ENCODE measurements around the gene ODAD4. TPM values are rescaled to one million over a fixed set of nuclear protein-coding genes. Genes with fewer than 3 reads are reported as not detected.

Gene ODAD4
- 1.9 and 4.5 TPM in 2 replicates for total RNA-seq (ENCODE audit: low replicate concordance)
- long read RNA-seq, partial matches to known transcripts, result 2 of 9 reads
- long read RNA-seq, other reads (novel, unspliced or antisense), result 5 of 9 reads

- TF ChIP-seq CTCF (conservative IDR thresholded peaks at IDR 0.05), result peak; percentile 66
- Mint-ChIP-seq H3K36me3 (no peaks in the 10 kb centered on the region), H3K27ac (peak within 1 kb of the TSS; percentile 96), H3K4me1 (ENCODE audit: unreplicated experiment) (peaks cover 16% of the 10 kb centered on the region), H3K9me3 (no peaks in the 10 kb centered on the region), H3K4me3 (peak within 1 kb of the TSS; percentile 97), H3K27me3 (no peaks in the 10 kb centered on the region)
- DNase-seq (ENCODE audit: extremely low spot score, unreplicated experiment), result peak; percentile 97
Observed at GRCh38 chr17:41930009-41930832, at the start of gene ODAD4. Gene ODAD4 (plus strand): TSS chr17:41930617. CDS start chr17:41930724, 107 bp downstream.

- TF ChIP-seq CTCF (conservative IDR thresholded peaks at IDR 0.05), result no peak
- peaks cover 33% of the 10 kb centered on the region for H3K36me3 Mint-ChIP-seq
- no peak for DNase-seq (ENCODE audit: extremely low spot score, unreplicated experiment)
- no peaks in the 10 kb centered on the region for H3K4me1 Mint-ChIP-seq (ENCODE audit: unreplicated experiment)
- peak overlapping the region; percentile 4 for H3K27ac Mint-ChIP-seq
- H3K27me3 Mint-ChIP-seq, result no peaks in the 10 kb centered on the region
- no peak overlapping the region for H3K4me3 Mint-ChIP-seq
- no peaks in the 10 kb centered on the region for H3K9me3 Mint-ChIP-seq
Observed at GRCh38 chr17:41882756-41883155, 47.7 kb upstream of the ODAD4 start.

GRCh38 chr17:41885733-41886132, 44.7 kb upstream of the ODAD4 start:
- no peak for DNase-seq (ENCODE audit: extremely low spot score, unreplicated experiment)
- Mint-ChIP-seq H3K4me3 (no peak overlapping the region), H3K9me3 (no peaks in the 10 kb centered on the region), H3K27me3 (no peaks in the 10 kb centered on the region), H3K4me1 (ENCODE audit: unreplicated experiment) (no peaks in the 10 kb centered on the region), H3K36me3 (peaks cover 27% of the 10 kb centered on the region), H3K27ac (peak overlapping the region; percentile 61)
- peak; percentile 63 for TF ChIP-seq CTCF (conservative IDR thresholded peaks at IDR 0.05)

- Mint-ChIP-seq H3K4me1 (ENCODE audit: unreplicated experiment) (no peaks in the 10 kb centered on the region), H3K36me3 (peaks cover 24% of the 10 kb centered on the region), H3K27me3 (no peaks in the 10 kb centered on the region), H3K9me3 (no peaks in the 10 kb centered on the region), H3K4me3 (no peak overlapping the region), H3K27ac (no peak overlapping the region)
- no peak for DNase-seq (ENCODE audit: extremely low spot score, unreplicated experiment)
- no peak for TF ChIP-seq CTCF (conservative IDR thresholded peaks at IDR 0.05)
Observed at GRCh38 chr17:41888332-41888965, 42.0 kb upstream of the ODAD4 start.

- Mint-ChIP-seq H3K4me3 (no peak overlapping the region), H3K4me1 (ENCODE audit: unreplicated experiment) (peaks cover 17% of the 10 kb centered on the region), H3K27ac (no peak overlapping the region), H3K27me3 (no peaks in the 10 kb centered on the region), H3K9me3 (no peaks in the 10 kb centered on the region), H3K36me3 (peaks cover 18% of the 10 kb centered on the region)
- DNase-seq (ENCODE audit: extremely low spot score, unreplicated experiment), result no peak
- TF ChIP-seq CTCF (conservative IDR thresholded peaks at IDR 0.05), result no peak
Observed at GRCh38 chr17:41891135-41892020, 39.0 kb upstream of the ODAD4 start.

Measured in type B pancreatic cell (in vitro differentiated cells).